Naive thymus-derived CD8-positive, alpha-beta T cell (primary cell): Measurements from ENCODE around the gene SLC38A4. TPM values are rescaled to one million over a fixed set of nuclear protein-coding genes. Genes with fewer than 3 reads are reported as not detected.
"Not testable (repeated sequence)": the region's sequence is repeated elsewhere in the genome, so short reads cannot be mapped to it uniquely, and the experiment has no call there.

Experiments used
- ATAC-seq, 2 donors: fragments of 150-1000 bp; cut with Tn5 transposase in 1 of 2; sonication (Bioruptor Pico), chemical (Tn5 transposase) in 1 of 2; 1 replicate in 1 of 2; 2 replicates in 1 of 2; pipeline ENCODE4 v1.10.0; 2021; ENCODE audit warnings: mild to moderate bottlenecking in 2 of 2, moderate library complexity in 2 of 2
- POLR2A ChIA-PET: fragments of 350-600 bp; sonication (Branson Sonifier 250); formaldehyde crosslinking; loops from one replicate; lab custom pipeline; 2021; ENCODE audit warnings: antibody characterized with exemption; lab: Charles Lee
- DNase-seq, 10 donors: peaks; one replicate each; pipeline versions ENCODE4 v3.0.0 to v3.0.0-alpha.2; 2020 to 2022
- H3K27ac Mint-ChIP-seq, 10 donors: one replicate each; pipeline ENCODE4 v1.8.0; 2020 to 2022; ENCODE audit warnings: mild to moderate bottlenecking in 10 of 10, mixed read lengths in 10 of 10, moderate library complexity in 4 of 10, inconsistent platforms in 1 of 10
- H3K27me3 Mint-ChIP-seq, 5 donors: one replicate each; pipeline ENCODE4 v1.8.0; 2021 to 2022; ENCODE audit warnings: mixed read lengths in 5 of 5
- H3K36me3 Mint-ChIP-seq, 3 donors: one replicate each; pipeline ENCODE4 v1.8.0; 2020 to 2022; ENCODE audit warnings: mixed read lengths in 3 of 3, mild to moderate bottlenecking in 2 of 3, inconsistent platforms in 1 of 3
- H3K4me1 Mint-ChIP-seq, 4 donors: one replicate each; pipeline ENCODE4 v1.8.0; 2021 to 2022; ENCODE audit warnings: mixed read lengths in 4 of 4
- H3K4me3 Mint-ChIP-seq, 10 donors: one replicate each; pipeline ENCODE4 v1.8.0; 2020 to 2022; ENCODE audit warnings: mild to moderate bottlenecking in 10 of 10, mixed read lengths in 10 of 10, moderate library complexity in 6 of 10, inconsistent platforms in 1 of 10
- H3K9me3 Mint-ChIP-seq, 9 donors: one replicate each; pipeline ENCODE4 v1.8.0; 2020 to 2022; ENCODE audit warnings: mixed read lengths in 9 of 9, mild to moderate bottlenecking in 3 of 9, inconsistent platforms in 1 of 9, moderate library complexity in 1 of 9
- polyA plus RNA-seq, 3 donors: library from polyadenylated mRNA; unstranded; fragments of 300-500 nt; fragmentation: Illumina TruSeq; gene quantifications; one replicate each; pipeline ENCODE4 v1.2.3, GENCODE V29; 2021
- total RNA-seq, 8 experiments: library from RNA in 2 of 8; stranded (reverse) in 2 of 8; gene quantifications; one replicate each; pipeline ENCODE4 v1.2.3 and lab custom pipeline; 2021 to 2026

Gene SLC38A4
- total and polyA plus RNA-seq, 5 experiments from 2014 or later: not detected

DNA sequence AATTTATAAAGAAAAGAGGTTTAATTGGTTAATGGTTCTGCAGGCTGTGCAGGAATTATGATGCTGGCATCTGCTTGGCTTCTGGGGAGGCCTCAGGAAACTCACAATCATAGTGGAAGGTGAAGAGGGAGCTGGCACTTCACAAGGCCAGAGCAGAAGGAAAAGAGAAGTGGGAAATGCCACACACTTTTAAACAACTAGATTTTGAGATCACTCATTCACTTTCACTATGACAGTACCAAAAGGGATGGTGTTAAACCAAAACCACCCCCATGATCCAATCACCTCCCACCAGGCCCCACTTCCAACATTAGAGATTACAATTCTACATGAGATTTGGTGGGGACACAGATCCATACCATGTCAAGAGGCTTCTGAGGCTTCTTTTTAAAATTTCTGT is 62.6 kb downstream of the SLC38A4 start:
- no peak overlapping the region for H3K27ac Mint-ChIP-seq
- peaks cover 0 to 23% (median 10%) of the 10 kb centered on the region in 9 donors for H3K9me3 Mint-ChIP-seq
- H3K4me3 Mint-ChIP-seq: no peak overlapping the region
- ATAC-seq: no peak
- no peak for DNase-seq
- H3K27me3 Mint-ChIP-seq: peaks cover 0 to 5% (median 3%) of the 10 kb centered on the region in 5 donors
- POLR2A ChIA-PET: no interaction called here
- H3K4me1 Mint-ChIP-seq: peaks cover 0 to under 1% (median 0%) of the 10 kb centered on the region in 4 donors
- peaks cover 2 to 14% (median 9%) of the 10 kb centered on the region in 3 donors for H3K36me3 Mint-ChIP-seq

DNA sequence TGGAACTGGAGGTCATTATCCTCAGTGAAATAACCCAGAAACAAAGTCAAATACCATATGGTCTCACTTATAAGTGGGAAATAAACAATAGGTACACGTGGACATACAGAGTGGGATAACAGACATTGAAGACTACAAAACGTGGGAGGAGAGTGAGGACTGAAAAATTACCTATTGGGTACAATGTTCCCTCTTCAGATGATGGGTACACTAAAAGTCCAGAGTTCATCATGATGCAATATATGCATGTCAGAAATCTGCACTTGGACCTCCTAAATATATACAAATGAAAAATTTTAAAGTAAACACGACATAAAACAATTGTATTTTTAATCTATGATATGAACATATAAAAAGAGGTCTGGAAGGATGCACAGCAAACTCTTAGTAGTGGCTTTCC is 71.2 kb downstream of the SLC38A4 start:
- no peak overlapping the region for H3K4me3 Mint-ChIP-seq
- peaks cover 2 to 13% (median 5%) of the 10 kb centered on the region in 4 donors for H3K4me1 Mint-ChIP-seq
- ATAC-seq: no peak
- no peak overlapping the region for H3K27ac Mint-ChIP-seq
- H3K9me3 Mint-ChIP-seq: peaks cover 0 to 32% (median 16%) of the 10 kb centered on the region in 9 donors
- DNase-seq: no peak
- POLR2A ChIA-PET: no interaction called here
- peaks cover 0 to 3% (median 0%) of the 10 kb centered on the region in 5 donors for H3K27me3 Mint-ChIP-seq
- peaks cover 0 to 18% (median 7%) of the 10 kb centered on the region in 3 donors for H3K36me3 Mint-ChIP-seq

GRCh38 chr12:46752396-46752795 is 73.4 kb downstream of the SLC38A4 start:
- ATAC-seq: no peak
- Mint-ChIP-seq H3K27ac (no peak overlapping the region), H3K27me3 (peaks cover 0 to 3% (median 0%) of the 10 kb centered on the region in 5 donors), H3K4me1 (peaks cover 0 to 13% (median 5%) of the 10 kb centered on the region in 4 donors), H3K36me3 (peaks cover 0 to 17% (median 3%) of the 10 kb centered on the region in 3 donors), H3K9me3 (peaks cover 0 to 34% (median 15%) of the 10 kb centered on the region in 9 donors), H3K4me3 (no peak overlapping the region)
- POLR2A ChIA-PET: no interaction called here
- DNase-seq: no peak

- POLR2A ChIA-PET: no interaction called here
- peaks cover 0 to 12% (median 4%) of the 10 kb centered on the region in 3 donors for H3K36me3 Mint-ChIP-seq
- DNase-seq: no peak
These were observed 74.6 kb downstream of the SLC38A4 start for GRCh38 chr12:46751173-46751572.

GRCh38 chr12:46749322-46749721 is 76.5 kb downstream of the SLC38A4 start:
- peaks cover 0 to 24% (median 4%) of the 10 kb centered on the region in 3 donors for H3K36me3 Mint-ChIP-seq
- POLR2A ChIA-PET: no interaction called here
- no peak for DNase-seq
- no peak overlapping the region for H3K27ac Mint-ChIP-seq
- peaks cover 0 to 13% (median 5%) of the 10 kb centered on the region in 4 donors for H3K4me1 Mint-ChIP-seq
- peaks cover 17 to 52% (median 32%) of the 10 kb centered on the region in 9 donors for H3K9me3 Mint-ChIP-seq
- no peak for ATAC-seq
- H3K4me3 Mint-ChIP-seq: no peak overlapping the region
- H3K27me3 Mint-ChIP-seq: peaks cover 0 to 3% (median 0%) of the 10 kb centered on the region in 5 donors

More at GRCh38 chr12:46751173-46751572, 74.6 kb downstream of the SLC38A4 start:
- ATAC-seq: no peak
- Mint-ChIP-seq H3K4me1 (peaks cover 0 to 13% (median 5%) of the 10 kb centered on the region in 4 donors), H3K9me3 (peaks cover under 1 to 34% (median 21%) of the 10 kb centered on the region in 9 donors), H3K4me3 (no peak overlapping the region), H3K27me3 (peaks cover 0 to 3% (median 0%) of the 10 kb centered on the region in 5 donors), H3K27ac (peak overlapping the region in 1 of 10 donors; percentile 72)

DNA sequence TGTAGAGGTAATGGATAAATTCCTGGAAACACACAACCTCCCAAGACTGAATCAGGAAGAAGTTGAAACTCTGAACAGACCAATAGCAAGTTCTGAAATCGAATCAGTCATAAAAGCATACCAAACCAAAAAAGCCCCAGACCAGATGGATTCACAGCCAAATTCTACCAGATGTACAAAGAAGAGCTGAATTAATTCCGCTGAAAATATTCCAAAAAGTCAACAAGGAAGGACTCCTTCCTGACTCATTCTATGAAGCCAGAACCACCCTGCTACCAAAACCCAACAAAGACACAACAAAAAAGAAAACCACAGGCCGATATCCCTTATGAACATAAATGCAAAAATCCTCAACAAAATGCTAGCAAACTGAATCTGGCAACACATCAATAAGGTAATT is 81.5 kb downstream of the SLC38A4 start:
- no peaks in the 10 kb centered on the region for H3K4me1 Mint-ChIP-seq

GRCh38 chr12:46743456-46743855 is 82.3 kb downstream of the SLC38A4 start:
- Mint-ChIP-seq H3K27me3 (peaks cover 0 to under 1% (median 0%) of the 10 kb centered on the region in 5 donors), H3K9me3 (peaks cover 16 to 93% (median 49%) of the 10 kb centered on the region in 9 donors), H3K27ac (no peak overlapping the region), H3K4me1 (no peaks in the 10 kb centered on the region), H3K4me3 (no peak overlapping the region), H3K36me3 (peaks cover 3 to 50% (median 18%) of the 10 kb centered on the region in 3 donors)
- DNase-seq (no peak), ATAC-seq (no peak)
- POLR2A ChIA-PET: no interaction called here

More for the DNA sequence above, 81.5 kb downstream of the SLC38A4 start:
- ATAC-seq (no peak), DNase-seq (no peak)
- no peak overlapping the region for H3K27ac Mint-ChIP-seq
- no peaks in the 10 kb centered on the region for H3K27me3 Mint-ChIP-seq
- no peak overlapping the region for H3K4me3 Mint-ChIP-seq
- POLR2A ChIA-PET: no interaction called here
- H3K9me3 Mint-ChIP-seq: peaks cover 20 to 93% (median 46%) of the 10 kb centered on the region in 9 donors
- peaks cover 3 to 49% (median 13%) of the 10 kb centered on the region in 3 donors for H3K36me3 Mint-ChIP-seq

DNA sequence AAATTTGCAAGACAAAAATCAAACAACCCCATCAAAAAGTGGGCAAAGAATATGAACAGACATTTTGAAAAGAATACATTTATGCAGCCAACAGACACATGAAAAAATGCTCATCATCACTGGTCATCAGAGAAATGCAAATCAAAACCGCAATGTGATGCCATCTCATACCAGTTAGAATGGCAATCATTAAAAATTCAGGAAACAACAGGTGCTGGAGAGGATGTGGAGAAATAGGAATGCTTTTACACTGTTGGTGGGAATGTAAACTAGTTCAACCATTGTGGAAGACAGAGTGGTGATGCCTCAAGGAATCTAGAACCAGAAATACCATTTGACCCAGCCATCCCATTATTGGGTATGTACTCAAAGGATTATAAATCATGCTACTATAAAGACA is 83.5 kb downstream of the SLC38A4 start:
- H3K4me3 Mint-ChIP-seq, H3K4me1 Mint-ChIP-seq, H3K27me3 Mint-ChIP-seq, H3K27ac Mint-ChIP-seq, DNase-seq, ATAC-seq, POLR2A ChIA-PET: not testable (repeated sequence)
- Mint-ChIP-seq H3K36me3 (peaks cover 3 to 53% (median 20%) of the 10 kb centered on the region in 3 donors), H3K9me3 (peaks cover 12 to 92% (median 61%) of the 10 kb centered on the region in 9 donors)

DNA sequence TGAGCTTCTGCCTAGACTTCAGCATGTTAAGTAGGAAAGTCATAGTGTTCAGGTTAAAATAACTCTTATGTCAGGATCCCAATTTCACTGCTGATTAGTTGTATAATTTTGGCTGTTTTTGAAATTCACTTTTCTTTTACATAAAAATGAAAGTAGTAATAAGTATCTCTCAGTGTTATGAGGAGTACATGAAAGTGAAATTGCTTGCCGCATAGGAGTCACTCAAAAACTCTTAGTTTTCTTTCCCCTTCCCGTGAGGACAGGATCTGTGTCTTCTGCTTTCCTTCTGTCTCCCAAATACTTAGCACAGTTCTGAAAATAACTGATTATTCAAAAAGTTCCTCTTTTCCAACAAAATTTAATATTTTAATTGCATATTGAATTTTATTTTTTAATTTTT is 100.5 kb downstream of the SLC38A4 start:
- Mint-ChIP-seq H3K9me3 (peaks cover 0 to 3% (median 0%) of the 10 kb centered on the region in 9 donors), H3K4me3 (no peak overlapping the region), H3K4me1 (peaks cover 4 to 6% (median 5%) of the 10 kb centered on the region in 4 donors), H3K36me3 (peaks cover 0 to 8% (median 4%) of the 10 kb centered on the region in 3 donors), H3K27me3 (peaks cover 0 to under 1% (median 0%) of the 10 kb centered on the region in 5 donors), H3K27ac (peak overlapping the region in 2 of 10 donors; percentile 16 to 24)
- POLR2A ChIA-PET: no interaction called here
- DNase-seq (no peak), ATAC-seq (no peak)

- Mint-ChIP-seq H3K4me3 (no peak overlapping the region), H3K27ac (no peak overlapping the region), H3K27me3 (no peaks in the 10 kb centered on the region), H3K9me3 (peaks cover 0 to 4% (median 0%) of the 10 kb centered on the region in 9 donors), H3K36me3 (peaks cover 0 to 8% (median 0%) of the 10 kb centered on the region in 3 donors), H3K4me1 (peaks cover 4 to 6% (median 5%) of the 10 kb centered on the region in 4 donors)
- POLR2A ChIA-PET: no interaction called here
- DNase-seq (no peak), ATAC-seq (no peak)
These were observed 102.0 kb downstream of the SLC38A4 start for GRCh38 chr12:46723629-46724419.

DNA sequence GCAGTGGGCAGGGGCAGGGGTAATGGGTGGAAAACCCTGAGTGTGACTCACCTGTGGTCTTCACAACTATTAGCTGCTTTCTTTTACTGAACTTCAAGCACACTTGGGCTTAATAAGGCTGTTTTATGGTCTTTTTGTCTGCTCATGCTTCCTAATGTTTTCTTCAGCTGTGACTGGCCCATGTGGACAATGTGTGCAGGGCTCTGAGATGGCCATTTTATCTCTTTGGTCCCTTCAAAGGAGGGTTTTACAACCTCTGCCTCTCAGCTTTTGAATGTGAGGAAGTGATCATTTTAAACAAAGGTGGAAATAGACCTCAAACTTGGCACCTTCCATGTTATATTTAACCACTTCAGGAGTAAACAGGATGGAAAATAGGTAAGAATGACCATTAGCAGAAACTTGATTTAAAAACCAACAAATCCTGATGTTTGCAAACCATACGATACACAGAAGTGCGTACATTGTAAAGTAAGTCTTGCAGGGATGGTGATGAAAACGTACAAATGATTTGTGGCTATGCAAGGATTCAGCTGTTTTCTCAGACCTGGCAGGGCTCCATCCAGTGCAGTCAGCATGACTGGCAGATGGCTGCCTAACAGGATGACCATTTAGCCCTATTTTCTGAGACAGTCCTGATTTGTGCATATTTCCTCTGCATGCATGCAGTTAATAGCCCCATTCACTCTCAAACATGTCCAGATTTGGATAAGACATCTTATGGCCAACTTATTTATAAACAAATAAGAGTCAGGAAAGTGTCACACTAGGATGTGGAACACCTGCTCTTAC is 103.2 kb downstream of the SLC38A4 start:
- no peak for ATAC-seq
- peaks cover 4 to 6% (median 5%) of the 10 kb centered on the region in 4 donors for H3K4me1 Mint-ChIP-seq
- no peak for DNase-seq
- peaks cover 0 to 5% (median 0%) of the 10 kb centered on the region in 3 donors for H3K36me3 Mint-ChIP-seq
- no peak overlapping the region for H3K27ac Mint-ChIP-seq
- no peaks in the 10 kb centered on the region for H3K27me3 Mint-ChIP-seq
- H3K9me3 Mint-ChIP-seq: peaks cover 0 to 4% (median 0%) of the 10 kb centered on the region in 9 donors
- POLR2A ChIA-PET: interaction anchor here (0.5 kb wide), 1 partner anchor 498 kb away, joined by 3 read pairs; no protein-coding TSS in a partner anchor
- no peak overlapping the region for H3K4me3 Mint-ChIP-seq

- Mint-ChIP-seq H3K4me1 (no peaks in the 10 kb centered on the region), H3K4me3 (no peak overlapping the region), H3K9me3 (peaks cover 0 to 27% (median 9%) of the 10 kb centered on the region in 9 donors), H3K27ac (no peak overlapping the region), H3K36me3 (peaks cover 10 to 19% (median 11%) of the 10 kb centered on the region in 3 donors), H3K27me3 (no peaks in the 10 kb centered on the region)
- POLR2A ChIA-PET: no interaction called here
- ATAC-seq (no peak), DNase-seq (no peak)
These were observed 107.3 kb downstream of the SLC38A4 start for GRCh38 chr12:46718495-46718894.
